AG09319 (cell line): Measurements from ENCODE around the gene NMU.
"Not testable (repeated sequence)": the region's sequence is repeated elsewhere in the genome, so short reads cannot be mapped to it uniquely, and the experiment has no call there.

ENCODE experiments used
- DNase-seq: peaks from one replicate; pipeline ENCODE4 v3.0.0-alpha.2; 2010; ENCODE audit warnings: low read depth; ENCODE audit errors: extremely low read depth
- CTCF ChIP-seq: IDR thresholded peaks from 2 replicates; pipeline ENCODE4 v1.5.1; 2011; ENCODE audit warnings: low read depth, mild to moderate bottlenecking, inconsistent platforms, low read length, moderate library complexity

NMU gene

GRCh38 chr4:55625835-55626234, 10.3 kb downstream of the NMU start:
- DNase-seq: no peak
- no peak for TF ChIP-seq CTCF

- not testable (repeated sequence) for DNase-seq
These were observed 12.0 kb downstream of the NMU start for GRCh38 chr4:55624063-55624462.

- no peak for TF ChIP-seq CTCF
- no peak for DNase-seq
These were observed 17.5 kb downstream of the NMU start for GRCh38 chr4:55618546-55619143.

DNA sequence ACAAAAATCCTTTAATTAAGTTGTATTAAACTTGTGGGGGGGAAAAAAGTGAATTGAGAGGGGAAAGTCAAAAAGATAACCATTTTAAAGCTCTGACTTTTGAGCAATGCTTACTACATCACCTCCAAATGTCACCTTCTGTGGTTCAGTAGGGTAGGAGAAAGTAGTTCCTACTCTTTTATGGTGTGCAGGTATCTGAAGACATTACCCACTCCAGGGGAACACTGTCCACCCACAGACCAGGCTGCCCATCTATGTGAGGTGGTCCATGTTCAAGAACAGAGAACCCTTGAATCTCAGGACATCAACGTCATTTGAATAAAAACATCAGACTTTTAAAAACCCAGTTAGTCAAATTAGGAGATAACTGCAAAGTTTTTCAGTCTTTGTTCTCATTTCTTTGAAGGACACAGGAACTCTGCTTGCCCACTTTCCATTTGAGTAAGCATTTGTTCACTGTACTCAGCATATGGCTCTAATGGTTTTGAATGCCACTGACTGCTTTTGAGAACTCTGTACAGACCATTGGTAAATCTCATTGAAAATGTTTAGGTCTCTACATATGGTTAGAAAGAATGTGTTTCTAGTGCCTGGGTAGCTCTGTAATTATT, 18.4 kb downstream of the NMU start:
- no peak for TF ChIP-seq CTCF
- DNase-seq: no peak

DNA sequence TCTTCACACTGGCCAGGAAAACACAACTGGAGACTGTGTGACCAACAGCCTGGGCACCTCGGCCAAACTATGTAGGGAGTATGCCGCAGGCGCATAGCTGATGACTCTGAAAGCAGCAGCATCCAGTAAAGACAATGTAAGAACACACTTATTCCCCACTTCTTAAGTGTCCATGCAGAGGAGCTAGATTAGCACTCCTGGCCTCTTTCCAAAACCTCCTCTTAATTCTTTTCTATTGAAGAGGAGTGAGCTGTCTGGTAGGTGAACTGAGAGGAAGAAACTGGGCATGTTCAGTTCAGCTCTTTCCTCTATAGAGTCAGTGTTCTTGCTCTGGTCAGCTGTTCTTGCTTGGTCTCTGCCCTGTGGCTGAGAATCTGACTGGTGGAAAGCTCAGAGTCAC, 21.1 kb downstream of the NMU start:
- DNase-seq: no peak
- TF ChIP-seq CTCF: no peak

DNA sequence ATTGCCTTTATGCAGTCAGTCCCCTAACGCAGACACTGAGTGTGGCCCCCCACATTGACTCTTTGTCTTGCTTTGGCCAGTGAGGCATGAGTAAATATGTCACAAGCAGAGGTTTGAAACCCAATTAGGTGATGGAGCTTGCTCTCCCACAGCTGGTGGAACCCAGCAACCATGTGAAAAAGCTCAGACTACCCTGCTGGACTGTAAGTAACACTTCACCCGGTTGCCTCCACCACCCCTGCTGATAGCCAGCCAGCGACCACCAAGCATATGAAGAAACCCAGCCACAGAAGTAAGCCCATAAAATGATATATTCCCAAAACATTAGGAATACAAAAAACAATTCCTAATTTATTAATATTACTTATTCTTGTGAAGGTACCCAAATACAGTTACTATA, 22.5 kb downstream of the NMU start:
- no peak for DNase-seq
- TF ChIP-seq CTCF: no peak

DNA sequence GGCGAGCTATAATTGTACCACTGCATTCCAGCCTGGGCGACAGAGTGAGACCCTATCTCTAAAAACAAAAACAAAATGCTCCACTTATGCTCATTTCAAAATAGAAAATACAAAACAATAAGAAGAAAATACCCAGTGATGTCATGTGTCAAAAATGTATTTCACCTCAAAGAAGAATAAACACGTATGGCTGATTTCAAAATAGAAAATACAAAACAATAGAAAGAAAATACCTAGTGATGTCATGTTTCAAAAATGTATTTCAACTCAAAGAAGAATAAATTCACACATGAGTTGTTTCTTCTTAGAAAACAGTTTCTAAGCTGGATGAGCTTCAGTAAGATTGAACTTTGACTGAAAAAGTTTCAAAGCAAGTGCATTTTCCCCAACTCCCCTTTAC, 23.8 kb downstream of the NMU start:
- no peak for TF ChIP-seq CTCF
- DNase-seq: no peak
